HG03060 (cell line): Measurements from ENCODE around the gene EPRS1.
A peak's percentile ranks its signal among the peaks of the same experiment; 100 is the strongest.

Experiments
- ATAC-seq: cut with Tn5 transposase; IDR thresholded peaks from one replicate; pipeline ENCODE4 v1.9.1; 2021; ENCODE audit warnings: low read depth, moderate number of reproducible peaks; ENCODE audit not compliant: unreplicated experiment

The EPRS1 gene

GRCh38 chr1:220046052-220046930 is at the start of gene EPRS1:
TSS of gene EPRS1 (minus strand) at chr1:220046505. CDS start at chr1:220046388, 117 bp downstream.
- ATAC-seq = peak; percentile 94

- ATAC-seq = no peak
Observed at GRCh38 chr1:220094016-220094911, 48.0 kb upstream of the EPRS1 start, which contains the start of gene IARS2. TSS of gene IARS2 (plus strand) at chr1:220094132. CDS start at chr1:220094217, 85 bp downstream.

- no peak for ATAC-seq
Observed at GRCh38 chr1:220093361-220094015, 47.2 kb upstream of the EPRS1 start.

- ATAC-seq = no peak
Observed at GRCh38 chr1:220092694-220093093, 46.4 kb upstream of the EPRS1 start.

GRCh38 chr1:220089650-220090556 is 43.6 kb upstream of the EPRS1 start, which contains the start of gene BPNT1:
TSS of gene BPNT1 (minus strand) at chr1:220089788. CDS start at chr1:220079846, 9,942 bp downstream.
- ATAC-seq = peak; percentile 58

GRCh38 chr1:220086261-220086686 is 40.0 kb upstream of the EPRS1 start:
- peak; percentile 34 for ATAC-seq

- ATAC-seq = no peak
Observed at GRCh38 chr1:220084460-220084859, 38.2 kb upstream of the EPRS1 start.

- no peak for ATAC-seq
Observed at GRCh38 chr1:220077887-220078286, 31.6 kb upstream of the EPRS1 start.

GRCh38 chr1:220076861-220077762 is 30.8 kb upstream of the EPRS1 start:
- ATAC-seq = no peak

GRCh38 chr1:220067269-220068204 is 21.2 kb upstream of the EPRS1 start:
- no peak for ATAC-seq

GRCh38 chr1:220062629-220063028 is 16.3 kb upstream of the EPRS1 start:
- no peak for ATAC-seq

GRCh38 chr1:220060876-220061275 is 14.6 kb upstream of the EPRS1 start:
- no peak for ATAC-seq

- no peak for ATAC-seq
Observed at GRCh38 chr1:220056374-220056773, 10.1 kb upstream of the EPRS1 start.

- no peak for ATAC-seq
Observed at GRCh38 chr1:220045356-220046051, 801 bp downstream of the EPRS1 start.

- no peak for ATAC-seq
Observed at GRCh38 chr1:220044678-220045355, 1.5 kb downstream of the EPRS1 start.

- no peak for ATAC-seq
Observed at GRCh38 chr1:220043646-220044045, 2.7 kb downstream of the EPRS1 start.
